Jurkat, Clone E6-1 (cell line): ENCODE data around the gene PPDPF.

Source experiments
- DNase-seq: peaks from one replicate; pipeline ENCODE4 v3.0.0-alpha.2; 2011; ENCODE audit warnings: low read depth, low spot score
- H3K4me3 ChIP-seq: 2 replicates; pipeline ENCODE4 v1.5.1; 2011; ENCODE audit warnings: mild to moderate bottlenecking, low read length, control low read depth, moderate library complexity

The PPDPF gene

DNA sequence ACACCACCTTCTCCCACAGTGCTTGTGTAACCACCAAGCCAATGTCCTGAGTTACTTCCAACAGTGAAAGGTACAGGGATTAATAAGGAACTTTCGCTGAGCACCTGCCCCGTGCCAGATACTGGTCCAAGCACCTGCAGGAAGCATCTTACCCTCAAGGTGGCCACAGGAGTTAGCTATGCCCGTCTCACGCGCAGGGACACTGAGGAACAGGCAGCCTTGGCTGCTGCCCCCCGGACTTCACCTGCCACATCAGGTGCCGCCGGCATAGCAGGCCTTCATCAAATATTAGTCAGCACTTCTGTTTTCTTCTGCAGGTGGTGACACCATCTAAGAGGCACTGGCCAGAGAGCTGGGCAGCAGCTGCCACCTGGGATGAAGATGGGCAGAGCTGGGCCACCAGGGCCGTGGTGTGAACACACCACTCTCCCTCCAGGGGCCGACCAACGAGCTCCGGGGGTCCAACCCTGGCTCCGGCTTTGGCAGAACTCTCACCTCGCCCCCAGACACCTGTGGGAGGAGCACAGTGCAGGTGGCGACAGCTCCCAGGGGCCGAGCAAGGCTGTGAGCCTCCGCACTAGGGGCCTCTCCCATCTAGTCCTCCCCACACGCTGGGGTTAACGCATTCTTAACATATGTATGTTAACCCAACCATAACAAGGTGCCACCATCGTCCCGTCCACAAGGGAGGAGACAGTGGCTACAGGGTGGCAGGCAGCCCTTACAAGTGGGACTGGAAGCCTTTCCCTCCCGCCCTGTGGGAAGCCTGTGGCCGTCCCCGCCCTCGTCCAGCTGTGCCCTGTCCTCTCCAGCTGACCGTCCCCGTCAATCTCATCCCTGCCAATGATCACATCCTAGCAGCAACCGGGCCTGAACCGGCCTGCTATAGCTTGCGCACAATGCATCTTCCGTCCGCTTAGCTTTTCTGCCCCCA, 2.9 kb upstream of the PPDPF start:
- no peak for DNase-seq
- no peak overlapping the region for H3K4me3 ChIP-seq

DNA sequence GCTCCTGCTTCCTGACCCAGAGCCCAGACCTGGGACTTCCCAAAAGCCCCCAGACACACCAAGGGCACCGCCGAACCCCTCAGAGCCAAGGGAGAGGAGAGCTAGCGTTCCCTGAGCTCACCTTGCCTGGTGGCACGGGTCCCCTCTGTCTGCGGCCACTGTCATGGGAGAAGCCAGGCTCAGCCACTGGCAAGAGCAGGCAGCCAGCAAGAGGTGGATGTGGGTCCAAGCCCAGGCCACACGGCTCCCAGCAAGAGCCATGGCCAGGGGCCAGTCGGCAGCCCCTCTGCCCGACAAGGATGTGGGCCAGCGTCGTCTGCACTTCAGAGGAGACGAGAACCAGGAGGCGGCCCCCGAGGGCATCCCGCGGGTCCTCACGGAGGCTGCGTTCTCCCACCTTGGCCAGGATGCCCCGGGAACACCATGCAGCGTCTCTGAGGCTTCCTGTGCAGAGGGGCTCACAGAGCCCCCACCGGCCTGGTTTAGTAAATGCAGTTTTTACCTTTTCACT, 2.2 kb upstream of the PPDPF start:
- DNase-seq: no peak
- no peak overlapping the region for H3K4me3 ChIP-seq

DNA sequence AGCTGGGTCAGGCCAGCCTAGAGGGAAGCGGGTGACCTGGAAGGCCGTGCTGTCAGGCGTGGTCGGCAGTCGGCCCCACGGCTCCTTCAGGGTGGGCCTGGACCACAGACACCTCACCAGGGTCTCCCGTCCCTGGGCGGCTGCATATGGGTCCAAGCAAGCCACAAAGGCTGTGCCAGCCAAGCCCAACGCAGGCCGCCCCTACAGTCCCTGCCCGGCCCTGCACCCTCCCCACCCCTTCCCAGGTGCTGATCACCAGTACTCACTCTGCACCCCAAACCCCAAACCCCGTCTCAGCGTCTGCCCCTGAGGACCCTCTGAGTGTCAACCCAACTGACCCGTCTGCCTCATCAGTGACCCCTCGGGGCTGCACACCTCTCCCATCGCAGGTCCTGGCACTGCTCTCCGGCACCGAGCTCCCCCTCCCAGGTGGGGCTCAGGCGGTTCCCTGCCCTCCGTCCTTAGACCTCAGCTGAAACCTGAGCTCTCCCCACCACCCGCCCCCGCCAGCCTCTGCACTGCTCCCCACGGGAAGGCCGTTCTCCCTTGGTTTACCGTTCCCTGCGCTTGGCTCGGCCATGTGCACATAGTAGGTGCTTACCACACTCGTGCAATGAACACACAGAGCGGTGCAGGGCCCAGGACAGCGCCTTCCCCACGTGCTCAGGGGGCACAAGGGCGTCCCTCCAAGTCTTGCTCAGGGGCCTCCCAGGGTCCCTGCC, 1.5 kb upstream of the PPDPF start:
- H3K4me3 ChIP-seq: peak overlapping the region; percentile 71
- DNase-seq: no peak

DNA sequence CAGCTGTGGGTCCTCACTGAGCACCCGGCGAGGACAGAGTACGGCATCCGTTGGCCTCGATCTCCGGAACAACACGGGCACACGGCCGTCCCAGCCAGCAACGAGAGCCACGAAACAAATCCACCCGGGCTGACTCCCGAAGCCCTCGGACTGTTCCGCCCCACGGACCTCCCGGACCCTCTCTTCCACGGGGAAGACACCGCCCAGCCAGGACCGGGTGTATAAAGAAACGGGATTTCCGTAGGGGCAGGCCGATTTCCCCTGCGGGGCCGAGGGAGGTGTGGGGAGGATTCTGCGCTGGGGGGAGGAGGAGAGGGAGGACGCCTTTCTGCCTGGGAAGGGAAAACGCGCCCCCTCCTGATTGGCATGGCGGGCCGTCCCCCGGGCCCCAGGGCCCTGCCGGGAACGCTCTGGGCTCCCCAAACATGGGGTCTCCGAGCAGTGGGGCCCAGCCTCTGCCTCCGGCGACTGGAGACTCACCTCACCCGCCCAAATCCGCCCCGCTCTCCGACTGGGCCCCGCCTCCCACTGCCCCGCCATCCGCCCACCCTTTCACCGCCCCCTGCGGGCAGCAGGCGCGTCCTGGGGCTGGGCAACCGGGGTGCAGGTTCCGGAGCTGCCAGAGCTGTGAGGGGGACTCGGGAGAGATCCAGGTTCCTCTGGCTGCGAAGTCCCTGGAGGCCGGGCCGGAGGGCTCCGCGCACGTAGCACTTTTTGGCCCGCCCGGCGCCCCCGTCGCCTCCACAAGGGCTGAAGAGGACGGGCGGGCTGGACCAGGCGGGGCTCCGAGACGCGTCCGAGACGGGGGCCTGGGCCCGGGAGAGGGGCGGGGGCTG, 679 bp upstream of the PPDPF start:
- H3K4me3 ChIP-seq: peak overlapping the region; percentile 71
- DNase-seq: no peak

DNA sequence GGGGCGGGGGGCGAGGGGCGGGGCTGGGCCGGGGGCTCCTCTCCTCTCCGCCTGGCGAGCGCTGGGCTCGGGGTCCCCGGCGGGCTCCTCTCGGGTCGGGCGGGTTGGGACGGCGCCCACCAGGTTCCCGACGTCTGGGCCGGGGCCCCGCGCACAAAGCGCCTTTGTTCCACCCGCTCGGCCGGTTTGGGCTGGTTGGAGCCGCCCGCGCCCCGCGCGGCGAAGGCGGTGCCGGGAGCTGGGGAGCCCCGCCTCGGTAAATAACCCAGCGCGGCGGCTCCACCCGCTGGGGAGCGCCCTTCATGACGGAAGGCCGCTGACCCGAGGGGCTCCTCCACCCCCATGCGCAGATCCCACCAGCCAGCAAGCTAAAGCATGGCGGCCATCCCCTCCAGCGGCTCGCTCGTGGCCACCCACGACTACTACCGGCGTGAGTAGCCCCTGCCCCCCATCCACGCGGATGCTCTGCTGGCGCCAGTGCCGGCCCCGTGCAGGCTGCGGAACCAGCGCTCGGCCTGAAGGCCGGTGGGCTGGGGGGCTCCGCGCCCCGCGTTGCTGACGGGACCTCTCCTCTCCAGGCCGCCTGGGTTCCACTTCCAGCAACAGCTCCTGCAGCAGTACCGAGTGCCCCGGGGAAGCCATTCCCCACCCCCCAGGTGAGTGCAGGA, 503 bp downstream of the PPDPF start:
- H3K4me3 ChIP-seq: peak overlapping the region; percentile 71
- no peak for DNase-seq

DNA sequence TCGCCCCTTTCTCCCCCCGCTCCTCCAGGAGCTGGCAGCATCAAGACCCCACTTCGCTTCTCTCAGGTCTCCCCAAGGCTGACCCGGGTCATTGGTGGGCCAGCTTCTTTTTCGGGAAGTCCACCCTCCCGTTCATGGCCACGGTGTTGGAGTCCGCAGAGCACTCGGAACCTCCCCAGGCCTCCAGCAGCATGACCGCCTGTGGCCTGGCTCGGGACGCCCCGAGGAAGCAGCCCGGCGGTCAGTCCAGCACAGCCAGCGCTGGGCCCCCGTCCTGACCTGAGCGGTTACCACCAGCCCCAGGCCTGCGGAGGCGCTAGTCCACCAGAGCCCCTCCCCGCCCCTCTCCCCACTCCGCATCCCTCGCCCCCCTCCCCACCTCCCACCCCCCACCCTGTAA, 1.0 kb downstream of the PPDPF start:
- peak overlapping the region; percentile 71 for H3K4me3 ChIP-seq
- DNase-seq: no peak

DNA sequence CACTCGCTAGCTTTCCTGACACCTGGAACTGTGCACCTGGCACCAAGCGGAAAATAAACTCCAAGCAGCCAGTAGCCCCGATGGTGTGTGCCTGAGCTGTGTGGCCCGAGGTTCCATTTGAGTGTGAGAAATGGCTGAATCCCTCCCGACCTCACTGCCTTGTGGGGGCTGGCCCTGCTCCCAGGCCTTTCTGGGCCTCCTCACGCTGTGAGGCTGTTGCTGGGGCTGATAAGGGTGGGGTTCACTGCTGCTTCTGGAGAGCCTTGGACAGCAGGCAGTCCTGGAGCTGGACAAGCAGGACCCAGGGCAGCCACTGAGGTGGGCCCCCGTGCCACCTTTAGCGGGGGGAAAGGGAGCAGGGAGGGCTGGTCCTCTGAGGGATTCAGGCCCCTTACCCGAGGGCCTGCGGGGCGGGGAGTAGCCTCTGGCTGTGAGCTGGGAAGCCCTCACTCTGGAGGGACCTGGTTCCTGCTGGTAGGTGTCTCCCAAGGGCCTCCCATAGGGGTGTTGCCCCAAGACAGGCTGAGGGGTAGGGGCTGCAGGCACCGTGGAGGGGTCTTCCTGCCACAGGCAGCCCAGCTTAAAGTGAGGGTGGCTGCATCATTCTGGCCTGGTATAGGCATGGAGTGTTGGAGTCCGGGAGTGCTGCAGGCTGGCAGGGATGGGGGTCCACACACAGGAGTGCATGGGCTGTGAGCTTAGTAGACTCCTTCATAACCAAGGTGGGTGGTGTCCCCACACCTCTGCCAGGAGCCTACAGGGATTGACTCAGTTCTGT, 1.7 kb downstream of the PPDPF start:
- DNase-seq: no peak
- no peak overlapping the region for H3K4me3 ChIP-seq

DNA sequence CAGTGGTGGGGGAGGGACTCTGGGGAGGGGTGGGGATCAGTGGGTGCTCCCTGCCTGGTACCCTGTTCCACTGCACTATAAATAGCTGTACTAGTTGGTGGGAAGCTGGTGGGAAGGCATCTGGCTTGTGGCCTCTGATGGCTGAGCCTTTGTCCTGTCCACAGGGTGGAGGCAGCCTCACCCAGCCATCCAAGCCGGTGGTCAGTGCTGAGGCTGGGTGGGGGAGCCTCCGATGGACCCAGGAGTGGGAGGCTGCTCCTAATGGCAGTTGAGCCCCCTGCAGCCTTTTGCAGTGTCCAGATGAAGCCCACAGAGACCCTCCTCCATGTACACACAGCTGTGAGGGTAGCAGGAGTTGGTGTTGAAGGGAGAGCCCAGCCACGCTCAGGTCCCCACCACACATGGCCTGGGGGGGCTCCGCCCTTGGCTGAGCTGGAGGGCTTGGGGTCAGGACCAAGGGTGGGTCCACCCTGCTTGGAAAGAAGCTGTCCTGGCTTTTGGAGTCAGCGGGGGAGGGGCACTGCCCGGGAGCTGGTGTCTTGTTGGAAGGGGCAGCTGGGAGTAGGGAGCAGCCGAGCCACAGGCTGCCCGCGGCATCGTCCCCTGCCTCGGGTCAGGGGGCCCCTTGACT, 2.5 kb downstream of the PPDPF start:
- no peak for DNase-seq
- H3K4me3 ChIP-seq: no peak overlapping the region

DNA sequence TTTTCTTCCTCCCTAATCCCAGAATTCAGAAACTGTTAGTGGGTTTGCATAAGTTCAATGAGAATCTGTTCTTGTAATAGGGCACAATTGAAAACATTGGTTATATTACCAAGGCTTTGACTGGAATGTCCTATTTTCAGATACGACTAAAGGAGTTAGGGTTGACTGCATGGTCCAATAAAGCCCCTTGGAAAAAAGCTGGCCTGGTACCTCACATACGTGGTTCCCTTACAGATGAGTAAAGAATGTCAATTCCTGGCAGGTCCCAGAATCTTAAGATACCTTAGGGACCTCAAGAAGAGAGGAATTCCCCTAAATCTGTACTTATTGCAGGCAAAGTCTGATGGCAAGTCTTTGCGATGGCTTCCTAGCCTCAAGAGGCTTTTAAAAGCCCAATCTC, 4.6 kb downstream of the PPDPF start:
- DNase-seq: no peak
- no peak overlapping the region for H3K4me3 ChIP-seq

DNA sequence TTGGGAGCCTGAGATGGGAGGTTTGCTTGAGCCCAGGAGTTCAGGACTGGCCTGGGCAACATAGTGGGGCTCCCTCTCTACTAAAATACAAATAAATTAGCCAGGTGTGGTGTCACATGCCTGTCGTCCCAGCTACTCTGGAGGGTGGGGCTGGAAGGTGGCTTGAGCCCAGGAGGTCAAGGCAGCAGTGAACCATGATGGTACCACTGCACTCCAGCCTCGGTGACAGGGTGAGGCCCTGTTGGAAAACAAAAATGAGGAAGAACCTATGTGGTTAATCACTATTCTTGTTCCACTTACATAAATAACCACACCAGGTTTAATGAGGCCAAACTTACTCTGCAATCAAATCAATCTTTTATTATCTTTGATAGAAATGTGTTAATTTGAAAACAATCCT, 5.4 kb downstream of the PPDPF start:
- DNase-seq: no peak
- H3K4me3 ChIP-seq: no peak overlapping the region

DNA sequence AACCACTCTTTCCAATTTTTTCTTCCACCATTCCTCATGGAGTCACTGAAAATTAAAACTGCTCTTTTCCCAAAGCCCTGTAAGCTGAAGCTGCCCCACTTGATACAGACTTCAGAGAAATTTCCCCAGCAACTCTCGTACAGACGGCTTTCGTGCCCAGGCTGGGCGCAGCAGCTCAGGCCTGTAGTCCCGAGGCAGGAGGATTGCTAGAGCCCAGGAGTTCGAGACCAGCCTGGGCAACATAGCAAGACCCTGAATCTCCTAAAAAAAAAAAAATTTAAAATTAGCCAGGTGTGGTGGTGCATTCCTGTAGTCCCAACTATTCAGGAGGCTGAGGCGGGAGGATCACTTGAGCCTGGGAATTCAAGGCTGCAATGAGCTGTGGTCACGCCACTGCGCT, 6.6 kb downstream of the PPDPF start:
- no peak overlapping the region for H3K4me3 ChIP-seq
- no peak for DNase-seq

DNA sequence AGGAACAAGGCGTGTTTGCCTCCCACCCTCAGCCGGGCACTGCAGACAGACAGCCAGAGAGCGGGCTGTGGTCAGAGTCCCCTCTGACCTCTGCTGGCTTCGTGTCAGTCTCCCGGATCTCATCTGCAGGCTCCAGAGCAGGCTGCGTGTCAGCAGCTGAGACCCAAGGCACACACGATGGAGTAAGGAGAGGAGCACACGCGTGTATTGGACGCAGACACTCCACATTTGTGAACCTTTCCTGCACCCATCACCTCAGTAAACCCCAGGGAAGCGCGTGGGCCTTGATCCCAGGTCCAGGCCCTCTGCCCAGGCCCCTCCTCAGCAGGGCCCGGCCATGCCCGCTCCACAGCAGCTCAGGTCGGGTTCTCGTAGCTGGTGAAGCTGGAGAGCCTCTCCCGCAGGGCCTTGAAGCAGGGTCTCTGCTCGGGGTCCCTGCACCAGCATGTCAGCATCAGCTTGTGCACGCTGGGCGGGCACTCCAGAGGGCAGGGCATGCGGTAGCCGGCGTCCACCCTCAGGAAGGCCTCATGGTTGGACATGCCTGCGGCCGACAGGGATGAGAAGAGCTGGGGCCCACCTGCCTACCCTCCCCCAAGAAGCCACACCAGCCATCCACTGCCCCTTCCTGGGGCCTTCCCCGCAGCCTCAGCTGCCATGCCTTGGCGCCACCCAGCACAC, 8.8 kb downstream of the PPDPF start:
- no peak overlapping the region for H3K4me3 ChIP-seq
- DNase-seq: no peak

DNA sequence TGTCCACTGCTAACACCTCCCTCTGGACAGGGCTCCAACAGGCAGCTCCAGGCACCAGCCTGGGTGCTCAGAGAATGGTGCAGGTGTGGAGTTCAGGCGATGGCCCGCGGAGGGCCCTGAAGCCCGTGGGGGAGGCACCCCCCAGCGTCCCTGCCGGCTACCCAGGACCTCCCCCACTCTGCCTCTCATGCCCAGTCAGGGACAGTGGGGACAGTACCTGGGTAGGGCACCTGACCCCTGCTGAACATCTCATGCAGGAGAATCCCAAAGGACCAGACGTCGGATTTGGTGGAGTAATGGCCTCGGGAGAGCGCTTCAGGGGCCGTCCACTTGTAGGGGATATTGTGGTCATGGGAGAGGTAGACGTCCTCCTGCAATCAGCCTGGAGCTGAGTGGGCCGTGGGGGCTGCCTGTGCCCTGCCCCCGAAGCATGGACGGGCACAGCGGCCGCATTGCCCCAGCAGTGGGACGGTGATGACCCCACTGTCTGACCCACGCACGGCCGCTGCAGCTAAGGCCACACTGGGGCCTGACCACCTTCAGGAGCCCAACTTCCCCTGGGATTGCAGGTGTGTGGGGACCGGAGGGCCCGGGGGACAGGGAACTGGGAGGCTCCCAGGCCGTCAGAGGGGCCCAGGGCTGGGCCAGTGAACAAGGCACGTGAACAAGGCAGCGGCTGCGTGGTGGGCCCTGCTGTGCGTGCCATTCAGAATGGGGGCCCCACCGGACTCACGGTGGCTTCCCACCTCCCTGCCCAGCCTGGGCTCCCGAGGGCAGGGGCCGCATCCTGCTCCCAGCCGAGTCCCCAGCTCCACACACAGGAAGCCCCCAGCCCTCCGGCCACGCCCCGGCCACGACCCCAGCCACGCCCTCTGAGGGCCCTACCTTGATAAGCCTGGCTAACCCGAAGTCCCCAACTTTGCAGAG, 9.6 kb downstream of the PPDPF start:
- DNase-seq: no peak
- H3K4me3 ChIP-seq: no peak overlapping the region

DNA sequence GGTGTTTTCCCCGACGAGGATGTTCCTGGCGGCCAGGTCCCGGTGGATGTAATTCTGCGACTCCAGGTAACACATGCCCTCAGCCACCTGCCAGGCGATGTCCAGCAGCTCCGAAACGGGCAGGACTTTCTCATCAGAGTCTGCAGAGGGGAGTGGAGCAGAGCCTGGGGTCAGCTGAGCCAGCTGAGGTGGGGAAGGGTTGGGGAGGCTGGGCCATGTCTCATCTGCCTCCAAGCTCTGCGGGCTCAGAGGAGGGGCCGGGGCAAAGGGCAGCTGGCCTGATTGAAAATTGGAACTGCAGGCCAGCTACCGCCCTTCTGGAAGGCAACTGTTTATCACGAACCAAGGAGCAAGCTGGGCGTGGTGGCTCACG, 10.2 kb downstream of the PPDPF start:
- DNase-seq: no peak

DNA sequence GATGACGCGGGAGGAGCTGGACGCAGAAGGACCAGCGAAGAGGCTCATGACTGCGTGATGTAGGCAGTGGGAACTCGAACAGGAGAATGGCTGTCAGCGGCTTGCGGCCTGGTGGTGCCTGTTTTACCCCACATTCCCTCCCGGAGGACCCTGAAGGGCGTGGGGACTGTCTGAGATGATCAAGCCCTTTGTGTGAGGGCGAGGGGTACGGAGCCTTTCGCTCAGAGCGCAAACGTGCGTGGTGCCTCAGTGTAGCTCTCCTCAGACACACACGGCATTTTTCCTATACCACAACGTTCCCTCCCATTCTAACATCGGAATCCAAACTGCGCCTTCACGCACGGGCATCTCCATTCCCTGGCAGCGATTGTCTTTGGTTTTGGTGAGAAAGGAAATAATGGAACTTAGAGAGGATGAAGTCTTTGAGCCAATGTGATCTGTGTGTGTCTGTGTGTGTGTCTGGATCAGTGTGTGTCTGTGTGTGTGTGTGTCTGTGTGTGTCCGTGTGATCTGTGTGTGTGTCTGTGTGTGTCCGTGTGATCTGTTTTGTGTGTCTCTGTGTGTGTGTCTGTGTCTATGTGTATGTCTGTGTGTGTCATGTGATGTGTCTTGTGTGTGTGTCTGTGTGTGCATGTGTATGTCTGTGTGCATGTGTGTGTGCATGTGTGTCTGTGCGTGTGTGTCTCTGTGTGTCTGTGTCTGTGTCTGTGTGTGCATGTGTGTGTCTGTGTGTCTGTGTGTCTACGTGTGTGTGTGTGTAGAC, 11.3 kb downstream of the PPDPF start:
- no peak overlapping the region for H3K4me3 ChIP-seq
- DNase-seq: no peak

More for the DNA sequence above, 10.2 kb downstream of the PPDPF start:
- H3K4me3 ChIP-seq: no peak overlapping the region
